Muscle layer of duodenum (tissue), 2 donors: ENCODE results near the gene LYPLAL1.
"Not testable (repeated sequence)": the region's sequence is repeated elsewhere in the genome, so short reads cannot be mapped to it uniquely, and the experiment has no call there.

Experiments used
- H3K27ac ChIP-seq: one replicate; pipeline ENCODE4 v1.7.0; 2013; ENCODE audit warnings: mild to moderate bottlenecking, low read length
- H3K27me3 ChIP-seq: one replicate; pipeline ENCODE4 v1.7.0; 2013; ENCODE audit warnings: low read depth, mild to moderate bottlenecking, control low read depth, low read length
- H3K36me3 ChIP-seq, 2 donors: one replicate each; pipeline ENCODE4 v1.7.0; 2013; ENCODE audit warnings: low read length in 2 of 2, control low read depth in 1 of 2, mild to moderate bottlenecking in 1 of 2; ENCODE audit not compliant: insufficient read depth in 2 of 2, control insufficient read depth in 1 of 2
- H3K4me1 ChIP-seq, 2 donors: one replicate each; pipeline ENCODE4 v1.7.0; 2013; ENCODE audit warnings: low read length in 2 of 2, mild to moderate bottlenecking in 2 of 2, control low read depth in 1 of 2, moderate library complexity in 1 of 2; ENCODE audit not compliant: insufficient read depth in 2 of 2, control insufficient read depth in 1 of 2
- H3K4me3 ChIP-seq, 2 donors: one replicate each; pipeline ENCODE4 v1.7.0; 2013; ENCODE audit warnings: low read length in 2 of 2, low read depth in 1 of 2, mild to moderate bottlenecking in 1 of 2
- H3K9me3 ChIP-seq, 2 donors: one replicate each; pipeline ENCODE4 v1.7.0; 2013; ENCODE audit warnings: low read length in 2 of 2, control low read depth in 1 of 2, mild to moderate bottlenecking in 1 of 2; ENCODE audit not compliant: control insufficient read depth in 1 of 2
- donor health status: healthy.

LYPLAL1 gene

GRCh38 chr1:219185486-219186117 lies 11.9 kb downstream of the LYPLAL1 start:
- no peaks in the 10 kb centered on the region for H3K27me3 ChIP-seq
- no peaks in the 10 kb centered on the region for H3K9me3 ChIP-seq
- H3K36me3 ChIP-seq, result peaks cover 0 to 3% of the 10 kb centered on the region in 2 donors
- H3K4me3 ChIP-seq, result no peak overlapping the region
- peak overlapping the region; percentile 53 for H3K27ac ChIP-seq
- H3K4me1 ChIP-seq, result peaks cover 9 to 16% of the 10 kb centered on the region in 2 donors

- Histone ChIP-seq H3K27me3 (no peaks in the 10 kb centered on the region), H3K4me1 (peaks cover 9 to 16% of the 10 kb centered on the region in 2 donors), H3K4me3 (peak overlapping the region in 1 of 2 donors; percentile 7), H3K27ac (peak overlapping the region; percentile 86), H3K36me3 (no peaks in the 10 kb centered on the region), H3K9me3 (no peaks in the 10 kb centered on the region)
Measured at GRCh38 chr1:219188331-219188803, 14.7 kb downstream of the LYPLAL1 start.

- no peaks in the 10 kb centered on the region for H3K9me3 ChIP-seq
- peaks cover 0 to 4% of the 10 kb centered on the region in 2 donors for H3K36me3 ChIP-seq
- H3K4me1 ChIP-seq, result peaks cover 9 to 16% of the 10 kb centered on the region in 2 donors
- H3K27ac ChIP-seq, result peak overlapping the region; percentile 86
- H3K27me3 ChIP-seq, result no peaks in the 10 kb centered on the region
- peak overlapping the region in 1 of 2 donors; percentile 17 for H3K4me3 ChIP-seq
Measured at GRCh38 chr1:219189021-219189824, 15.5 kb downstream of the LYPLAL1 start.

GRCh38 chr1:219189952-219190351 lies 16.3 kb downstream of the LYPLAL1 start:
- H3K9me3 ChIP-seq, result no peaks in the 10 kb centered on the region
- H3K4me3 ChIP-seq, result no peak overlapping the region
- H3K27me3 ChIP-seq, result no peaks in the 10 kb centered on the region
- peaks cover 9 to 16% of the 10 kb centered on the region in 2 donors for H3K4me1 ChIP-seq
- H3K27ac ChIP-seq, result no peak overlapping the region
- H3K36me3 ChIP-seq, result peaks cover 0 to 4% of the 10 kb centered on the region in 2 donors

GRCh38 chr1:219190605-219191004 lies 16.9 kb downstream of the LYPLAL1 start:
- no peak overlapping the region for H3K27ac ChIP-seq

GRCh38 chr1:219195833-219196232 lies 22.2 kb downstream of the LYPLAL1 start:
- H3K4me3 ChIP-seq, H3K9me3 ChIP-seq, H3K36me3 ChIP-seq, H3K4me1 ChIP-seq, H3K27me3 ChIP-seq, H3K27ac ChIP-seq: not testable (repeated sequence)

More at GRCh38 chr1:219190605-219191004, 16.9 kb downstream of the LYPLAL1 start:
- Histone ChIP-seq H3K27me3 (no peaks in the 10 kb centered on the region), H3K36me3 (peaks cover 0 to 4% of the 10 kb centered on the region in 2 donors), H3K4me1 (peaks cover 9 to 16% of the 10 kb centered on the region in 2 donors), H3K9me3 (no peaks in the 10 kb centered on the region), H3K4me3 (no peak overlapping the region)

GRCh38 chr1:219201656-219202055 lies 28.0 kb downstream of the LYPLAL1 start:
- Histone ChIP-seq H3K4me1 (no peaks in the 10 kb centered on the region), H3K4me3 (no peak overlapping the region), H3K9me3 (no peaks in the 10 kb centered on the region), H3K27me3 (no peaks in the 10 kb centered on the region), H3K36me3 (peaks cover 0 to under 1% of the 10 kb centered on the region in 2 donors), H3K27ac (no peak overlapping the region)

GRCh38 chr1:219202567-219202966 lies 28.9 kb downstream of the LYPLAL1 start:
- Histone ChIP-seq H3K27me3 (no peaks in the 10 kb centered on the region), H3K27ac (no peak overlapping the region), H3K4me1 (no peaks in the 10 kb centered on the region), H3K36me3 (no peaks in the 10 kb centered on the region), H3K9me3 (no peaks in the 10 kb centered on the region), H3K4me3 (no peak overlapping the region)

- no peaks in the 10 kb centered on the region for H3K4me1 ChIP-seq
- H3K36me3 ChIP-seq, result peaks cover 0 to 6% of the 10 kb centered on the region in 2 donors
- no peak overlapping the region for H3K4me3 ChIP-seq
- H3K9me3 ChIP-seq, result no peaks in the 10 kb centered on the region
- no peaks in the 10 kb centered on the region for H3K27me3 ChIP-seq
- H3K27ac ChIP-seq, result no peak overlapping the region
Measured at GRCh38 chr1:219206350-219206749, 32.7 kb downstream of the LYPLAL1 start.

- Histone ChIP-seq H3K4me3 (no peak overlapping the region), H3K27ac (no peak overlapping the region), H3K9me3 (no peaks in the 10 kb centered on the region), H3K36me3 (peaks cover 0 to 6% of the 10 kb centered on the region in 2 donors), H3K4me1 (no peaks in the 10 kb centered on the region), H3K27me3 (no peaks in the 10 kb centered on the region)
Measured at GRCh38 chr1:219209578-219209977, 35.9 kb downstream of the LYPLAL1 start.

GRCh38 chr1:219210067-219210466 lies 36.4 kb downstream of the LYPLAL1 start:
- H3K9me3 ChIP-seq, result no peaks in the 10 kb centered on the region
- no peaks in the 10 kb centered on the region for H3K27me3 ChIP-seq
- H3K4me3 ChIP-seq, result no peak overlapping the region
- peaks cover 0 to 6% of the 10 kb centered on the region in 2 donors for H3K36me3 ChIP-seq
- H3K4me1 ChIP-seq, result no peaks in the 10 kb centered on the region
- H3K27ac ChIP-seq, result no peak overlapping the region
